SKM-1 (cell line): Measurements from ENCODE around the gene EGF.

ENCODE experiments used
- DNase-seq: peaks from one replicate; lab custom pipeline; 2025; ENCODE audit not compliant: unreplicated experiment; lab: John Stamatoyannopoulos, UW

The EGF gene

GRCh38 chr4:109990261-109991257, 77.9 kb downstream of the EGF start:
- peak; percentile 68 for DNase-seq

DNA sequence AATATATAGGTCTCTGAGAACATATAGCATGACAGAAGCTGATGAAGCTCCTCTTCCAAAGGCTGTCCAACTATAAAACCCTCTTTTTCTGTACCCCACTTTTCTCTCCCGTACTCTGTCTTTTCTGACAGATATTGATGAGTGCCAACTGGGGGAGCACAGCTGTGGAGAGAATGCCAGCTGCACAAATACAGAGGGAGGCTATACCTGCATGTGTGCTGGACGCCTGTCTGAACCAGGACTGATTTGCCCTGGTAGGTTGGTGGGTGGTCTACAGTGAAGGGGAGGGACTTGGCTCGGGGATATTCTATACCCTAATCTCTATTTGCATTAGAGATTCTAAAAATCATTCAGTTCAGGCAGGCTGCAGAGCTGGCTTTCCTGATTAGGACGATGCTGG, 80.4 kb downstream of the EGF start:
- no peak for DNase-seq

DNA sequence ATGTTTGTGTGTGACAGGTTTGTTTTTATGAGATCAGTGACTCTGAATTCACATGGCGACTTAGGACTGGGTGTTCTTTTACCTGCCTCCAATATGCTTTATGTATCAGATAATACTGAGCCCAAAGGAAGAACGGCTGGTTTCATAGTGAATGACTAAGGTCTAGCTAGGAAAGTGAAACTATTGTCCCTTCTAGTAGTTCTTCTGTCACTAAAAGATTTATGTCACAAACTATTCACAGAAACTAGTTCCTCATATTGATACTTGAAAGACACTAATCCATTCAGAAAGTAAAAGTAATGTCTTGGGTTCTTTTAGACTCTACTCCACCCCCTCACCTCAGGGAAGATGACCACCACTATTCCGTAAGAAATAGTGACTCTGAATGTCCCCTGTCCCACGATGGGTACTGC, 81.7 kb downstream of the EGF start:
- DNase-seq: no peak

DNA sequence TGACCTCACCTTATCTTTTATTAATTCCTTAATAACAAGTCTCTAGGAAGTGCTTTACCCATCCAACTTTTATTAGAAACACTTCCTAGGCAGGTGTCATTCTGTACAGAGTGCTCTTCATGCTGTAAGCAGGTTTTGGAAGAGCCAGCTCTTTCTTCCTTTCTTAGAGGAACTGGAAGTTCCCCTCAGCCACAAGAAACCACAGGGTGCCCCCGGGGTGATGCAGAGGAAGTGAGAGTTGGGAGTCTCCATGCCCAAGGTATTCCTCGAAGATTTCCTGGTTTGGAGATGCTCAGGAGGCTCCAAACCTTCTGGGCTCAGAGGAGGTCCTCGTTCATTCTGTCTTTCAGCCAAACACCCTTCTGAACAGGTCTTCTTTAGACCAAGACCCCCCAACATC, 83.8 kb downstream of the EGF start:
- no peak for DNase-seq

- DNase-seq: peak; percentile 51
Measured at GRCh38 chr4:109998867-109999584, 86.3 kb downstream of the EGF start.

GRCh38 chr4:109999585-109999912, 86.9 kb downstream of the EGF start:
- no peak for DNase-seq

DNA sequence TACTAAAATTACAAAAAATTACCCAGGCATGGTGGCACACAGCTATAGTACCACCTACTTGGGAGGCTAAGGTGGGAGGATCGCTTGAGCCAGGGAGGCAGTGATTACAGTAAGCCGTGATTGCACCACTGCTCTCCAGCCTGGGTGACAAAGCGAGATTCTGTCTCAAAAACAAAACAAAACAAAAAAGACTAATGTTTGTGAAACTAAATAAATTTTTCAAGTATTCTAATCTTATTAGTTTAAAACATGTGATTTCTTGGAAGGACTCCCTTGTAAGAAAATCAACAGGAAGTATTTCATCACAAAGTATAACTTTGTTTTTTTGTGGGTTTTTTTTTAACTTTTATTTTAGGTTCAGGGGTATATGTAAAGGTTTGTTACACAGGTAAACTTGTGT, 89.6 kb downstream of the EGF start:
- DNase-seq: no peak

DNA sequence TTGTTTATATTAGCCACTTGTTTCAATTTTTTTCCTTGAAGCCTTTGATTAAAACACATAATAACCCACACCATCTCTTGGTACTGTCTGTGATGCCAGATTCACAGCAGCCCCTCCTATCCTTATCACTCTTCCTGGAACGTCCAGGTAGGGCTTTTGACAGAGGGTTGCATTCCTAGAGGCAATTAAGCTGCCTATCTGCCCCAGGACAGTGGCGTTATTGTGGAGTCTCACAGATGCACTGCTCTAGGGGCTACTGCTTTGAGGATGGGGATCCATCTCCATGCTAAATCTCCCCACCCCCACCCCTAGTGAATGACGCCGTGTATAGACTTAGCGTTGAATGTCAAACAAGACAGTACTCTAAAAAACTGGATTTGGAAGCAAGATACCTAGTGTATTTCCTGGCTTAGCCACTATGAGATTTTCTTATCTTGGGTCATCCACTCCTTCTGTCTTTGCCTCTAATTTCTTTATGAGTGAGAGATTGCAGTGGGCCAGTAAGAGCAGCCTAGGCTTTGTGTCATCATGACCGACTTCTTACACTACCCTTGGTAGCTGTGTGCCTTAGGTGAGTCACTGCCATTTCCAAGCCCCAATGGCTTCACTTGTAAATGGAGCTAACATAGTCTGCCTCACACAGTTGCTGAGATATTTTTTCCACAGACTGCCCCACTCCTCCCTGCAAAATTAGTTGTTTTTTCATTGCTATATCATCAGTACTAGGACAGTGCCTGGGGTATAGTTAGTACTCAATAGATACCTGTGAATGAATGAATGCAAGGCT, 90.9 kb downstream of the EGF start:
- no peak for DNase-seq

DNA sequence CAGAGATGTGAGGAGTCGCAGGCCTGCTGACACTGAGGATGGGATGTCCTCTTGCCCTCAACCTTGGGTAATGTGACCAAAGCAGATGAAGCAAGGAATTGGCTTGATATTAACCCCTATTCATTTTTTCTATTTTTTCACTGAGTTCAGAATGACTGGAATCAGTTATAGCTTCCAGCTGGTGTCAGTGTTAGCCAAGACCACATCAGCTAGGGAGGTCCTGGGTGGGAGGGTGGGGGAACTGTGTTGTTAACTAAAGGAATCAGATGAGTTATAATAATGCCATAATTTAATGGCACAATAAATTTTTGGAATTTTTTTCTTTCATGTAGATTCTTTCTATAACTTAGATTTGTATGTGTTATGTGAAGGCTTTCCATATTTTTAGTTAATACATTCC, 91.9 kb downstream of the EGF start:
- no peak for DNase-seq

- peak; percentile 47 for DNase-seq
Measured at GRCh38 chr4:110005461-110006056, 92.9 kb downstream of the EGF start.

GRCh38 chr4:110007217-110007616, 94.5 kb downstream of the EGF start:
- DNase-seq: no peak

DNA sequence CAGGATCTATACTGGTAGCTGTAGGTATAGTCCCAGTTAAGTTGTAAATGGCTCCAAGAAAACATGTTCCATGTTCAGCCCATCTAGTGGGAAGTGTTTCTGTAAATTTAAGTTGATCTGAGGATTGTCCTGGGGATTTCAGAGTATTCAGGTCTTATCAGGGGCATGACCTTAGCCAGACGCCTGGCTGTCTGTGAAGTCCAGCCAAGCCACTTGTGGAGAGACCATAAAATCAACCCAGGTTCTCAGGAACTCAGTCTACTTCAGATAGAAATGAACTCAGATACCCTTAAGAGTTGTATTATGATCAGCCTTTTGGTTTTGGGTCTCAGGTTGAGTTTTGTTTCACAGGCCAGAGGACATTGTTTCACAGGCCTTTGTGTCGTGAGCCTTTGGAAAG, 95.9 kb downstream of the EGF start:
- DNase-seq: no peak

DNA sequence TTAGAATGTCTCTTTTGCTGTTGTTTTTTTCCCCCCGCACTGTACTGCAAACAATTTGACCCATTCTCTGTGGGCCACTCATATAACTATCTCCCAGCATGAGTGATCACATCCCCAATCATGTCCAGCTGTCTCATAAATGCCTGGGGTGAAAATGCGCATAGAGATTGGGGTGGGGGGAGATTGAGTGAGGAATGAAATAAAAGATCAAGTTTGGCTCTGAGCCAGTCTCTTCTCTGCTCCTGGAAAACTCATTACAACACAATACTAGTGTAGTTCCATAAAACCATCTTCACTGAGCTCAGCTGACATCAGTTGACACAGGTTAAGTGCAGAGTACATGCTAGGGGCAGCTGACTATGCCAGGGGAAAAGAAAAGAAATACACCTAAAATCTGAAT, 96.9 kb downstream of the EGF start:
- DNase-seq: no peak

DNA sequence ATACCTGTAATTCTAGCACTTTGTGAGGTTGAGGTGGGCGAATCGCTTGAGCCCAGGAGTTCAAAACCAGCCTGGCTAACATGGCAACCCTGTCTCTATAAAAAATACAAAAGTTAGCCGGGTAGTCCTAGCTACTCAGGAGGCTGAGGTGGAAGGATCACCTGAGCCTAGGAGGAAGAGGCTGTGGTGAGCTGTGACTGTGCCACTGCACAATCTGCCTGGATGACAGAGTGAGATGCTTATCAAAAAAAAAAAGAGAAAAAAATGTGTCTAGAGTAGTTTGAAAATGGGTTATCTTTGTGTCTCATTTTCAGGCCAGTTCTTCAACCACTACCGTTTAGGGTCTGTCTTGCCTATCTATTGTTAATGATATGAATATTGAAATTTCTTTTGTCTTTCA, 98.1 kb downstream of the EGF start:
- DNase-seq: no peak

- DNase-seq: no peak
Measured at GRCh38 chr4:110012917-110013316, 100.2 kb downstream of the EGF start.

GRCh38 chr4:110014233-110014632, 101.5 kb downstream of the EGF start:
- DNase-seq: no peak

GRCh38 chr4:110019153-110019552, 106.5 kb downstream of the EGF start:
- DNase-seq: no peak

GRCh38 chr4:110020139-110020538, 107.5 kb downstream of the EGF start:
- DNase-seq: no peak

DNA sequence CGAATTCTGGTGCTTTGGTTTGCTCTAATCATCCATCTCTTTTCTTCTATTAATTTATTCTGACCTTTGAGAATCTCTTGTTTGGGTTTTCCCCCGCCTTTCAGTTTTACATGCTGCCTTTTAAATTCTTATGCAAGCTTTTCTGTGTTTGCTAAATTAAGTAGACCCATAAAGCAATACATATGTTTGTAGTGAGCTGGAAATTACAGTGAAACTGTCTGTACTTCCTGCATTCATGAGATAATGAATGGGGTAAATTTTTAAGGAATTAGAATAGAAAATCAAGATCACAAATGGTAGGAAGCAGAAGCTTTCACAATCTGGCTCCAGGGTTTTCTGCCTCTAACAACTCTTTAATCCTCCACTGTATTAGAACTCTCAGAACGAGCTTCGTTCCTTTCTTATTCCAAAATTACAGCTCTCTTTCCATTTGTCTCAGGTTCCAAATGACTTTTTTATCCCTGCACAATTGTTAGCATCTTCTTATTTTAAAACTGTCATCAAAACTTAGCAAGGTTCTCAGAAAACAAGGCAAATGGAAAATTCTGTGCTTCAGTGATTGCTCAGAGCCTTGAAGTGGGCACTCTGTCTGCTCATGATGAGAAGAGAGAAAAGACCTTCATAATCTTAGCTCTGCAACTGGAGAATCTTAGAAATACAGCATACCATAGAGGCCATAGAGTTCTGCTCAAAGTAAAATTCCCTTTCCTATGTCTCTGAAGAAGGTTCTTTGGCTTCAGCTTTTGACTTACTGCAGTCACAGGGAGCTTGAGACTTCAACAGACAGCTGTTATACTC, 108.2 kb downstream of the EGF start:
- DNase-seq: no peak

DNA sequence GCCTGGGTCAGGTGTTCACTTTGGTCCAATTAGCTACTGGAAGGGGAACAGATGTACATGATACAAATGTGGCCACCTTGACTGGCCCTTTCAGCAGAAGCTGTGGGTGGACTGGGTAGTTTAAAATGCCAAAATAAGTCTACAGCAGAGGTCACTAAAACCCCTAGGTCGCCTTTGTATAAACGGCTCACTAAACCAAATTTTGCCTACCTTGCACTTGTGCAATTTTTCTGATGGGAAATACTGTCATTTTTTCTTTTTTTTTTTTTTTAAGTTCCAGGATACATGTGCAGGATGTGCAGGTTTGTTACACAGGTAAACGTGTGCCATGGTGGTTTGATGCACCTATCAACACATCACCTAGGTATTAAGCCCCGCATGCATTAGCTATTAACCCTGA, 109.8 kb downstream of the EGF start:
- no peak for DNase-seq
